HTR-8/SVneo (cell line): Measurements from ENCODE around the gene CEP44.
"Not testable (repeated sequence)": the region's sequence is repeated elsewhere in the genome, so short reads cannot be mapped to it uniquely, and the experiment has no call there.

Experiments used
- DNase-seq: peaks from one replicate; pipeline ENCODE4 v3.0.0; 2011; ENCODE audit warnings: low spot score, mixed read lengths; ENCODE audit not compliant: insufficient read length
- FAIRE-seq: peaks from 2 replicates; lab custom pipeline; 2011; peaks lifted over from hg19 to GRCh38; lab: Jason Lieb, UNC

CEP44 gene, protein sequence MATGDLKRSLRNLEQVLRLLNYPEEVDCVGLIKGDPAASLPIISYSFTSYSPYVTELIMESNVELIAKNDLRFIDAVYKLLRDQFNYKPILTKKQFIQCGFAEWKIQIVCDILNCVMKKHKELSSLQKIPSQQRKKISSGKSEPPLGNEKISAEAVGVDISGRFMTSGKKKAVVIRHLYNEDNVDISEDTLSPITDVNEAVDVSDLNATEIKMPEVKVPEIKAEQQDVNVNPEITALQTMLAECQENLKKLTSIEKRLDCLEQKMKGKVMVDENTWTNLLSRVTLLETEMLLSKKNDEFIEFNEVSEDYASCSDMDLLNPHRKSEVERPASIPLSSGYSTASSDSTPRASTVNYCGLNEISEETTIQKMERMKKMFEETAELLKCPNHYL

DNA sequence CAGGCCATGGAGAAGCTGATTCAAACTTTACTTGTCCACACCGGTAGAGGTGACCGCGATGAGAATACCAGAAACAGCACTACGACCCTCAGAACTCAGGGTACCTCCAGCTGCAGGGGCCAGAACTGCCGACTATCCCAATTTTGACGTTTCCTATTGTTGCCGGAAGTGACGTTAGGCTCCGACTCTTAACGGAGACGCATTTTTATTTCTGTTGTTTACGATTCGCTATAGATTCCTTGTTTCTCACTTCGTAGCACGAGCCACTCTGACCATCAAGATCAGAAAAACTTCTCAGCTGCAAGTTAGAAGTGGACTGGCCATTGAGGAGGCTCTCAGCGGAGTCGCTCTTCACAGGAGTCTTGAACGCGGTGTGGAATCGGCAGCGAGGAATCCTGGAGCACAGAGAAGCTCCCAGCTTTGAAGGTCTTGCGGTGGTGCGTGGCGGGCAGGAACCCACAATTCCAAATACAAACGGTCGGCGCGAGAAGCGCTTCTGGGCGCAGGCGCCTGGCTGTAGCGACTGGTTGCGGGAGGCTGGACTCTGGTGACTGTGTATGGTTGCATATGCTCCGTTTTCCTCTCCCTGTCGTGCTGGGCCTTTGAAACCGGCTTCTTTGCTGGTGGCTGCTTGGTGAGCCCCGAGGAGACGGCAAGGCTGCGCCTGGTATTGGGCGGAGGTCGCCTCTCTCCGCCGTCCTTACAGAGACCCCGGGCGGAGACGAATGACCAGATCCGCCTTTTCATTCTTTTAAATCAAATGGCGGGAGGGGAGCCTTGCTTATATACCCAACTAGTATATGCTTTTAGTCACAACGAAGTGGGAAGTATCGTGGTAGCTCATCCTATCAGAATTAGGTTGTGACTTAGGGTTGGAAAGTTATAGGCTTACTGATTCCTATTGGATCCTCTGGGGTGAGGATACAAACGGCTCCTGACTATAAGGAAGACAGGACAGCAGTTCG is at the start of gene CEP44, which contains the start of gene FBXO8:
TSS of gene CEP44 (plus strand) at position 405 of the 965 bp plus-strand sequence. CDS start 15,211 bp downstream, outside the sequence.
TSS of gene FBXO8 (minus strand) at position 161 of the 965 bp plus-strand sequence. CDS start 20,575 bp downstream, outside the sequence.
- FAIRE-seq = no peak
- DNase-seq = peak; percentile 62

DNA sequence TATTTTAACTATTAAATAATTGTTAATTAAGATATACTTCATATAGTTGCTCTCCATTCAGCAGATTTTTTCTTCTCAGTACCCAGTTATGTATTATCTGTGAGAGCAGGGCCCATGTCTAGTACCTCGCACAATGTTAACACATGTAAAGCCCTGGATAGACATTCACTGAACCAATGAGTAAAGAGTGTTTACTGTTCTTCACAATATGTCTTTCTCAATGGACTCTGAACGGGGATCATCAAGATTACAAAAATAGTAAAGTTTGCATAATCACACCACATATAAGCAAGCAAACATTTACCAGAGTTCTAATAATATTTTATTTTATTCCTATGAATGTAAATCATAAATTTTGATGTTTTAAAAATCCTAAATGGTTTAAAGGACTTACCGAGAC is 47.4 kb upstream of the CEP44 start:
- FAIRE-seq = no peak
- DNase-seq = no peak

- FAIRE-seq (no peak), DNase-seq (no peak)
These were observed 42.5 kb upstream of the CEP44 start for GRCh38 chr4:174241162-174241561.

DNA sequence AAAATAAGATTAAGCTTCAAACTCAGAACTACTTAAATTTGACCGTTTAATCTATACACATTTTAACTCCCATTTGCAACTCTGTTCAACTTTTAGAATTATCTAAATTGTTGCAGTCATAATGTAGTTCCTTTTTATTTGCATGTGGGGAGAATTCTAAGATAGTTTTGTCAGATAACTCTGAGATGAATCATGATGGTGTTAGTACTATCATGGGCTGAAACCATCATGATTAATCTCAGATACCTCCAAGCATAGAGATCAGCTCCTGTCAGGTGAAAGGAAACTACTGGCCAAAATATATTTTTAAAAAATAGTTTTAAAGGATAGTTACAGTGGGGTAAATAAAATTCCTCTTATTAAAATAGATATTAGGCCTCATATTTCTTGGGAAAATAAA is 39.3 kb upstream of the CEP44 start:
- FAIRE-seq (no peak), DNase-seq (no peak)

GRCh38 chr4:174245714-174246113 is 38.0 kb upstream of the CEP44 start:
- DNase-seq = no peak
- no peak for FAIRE-seq

DNA sequence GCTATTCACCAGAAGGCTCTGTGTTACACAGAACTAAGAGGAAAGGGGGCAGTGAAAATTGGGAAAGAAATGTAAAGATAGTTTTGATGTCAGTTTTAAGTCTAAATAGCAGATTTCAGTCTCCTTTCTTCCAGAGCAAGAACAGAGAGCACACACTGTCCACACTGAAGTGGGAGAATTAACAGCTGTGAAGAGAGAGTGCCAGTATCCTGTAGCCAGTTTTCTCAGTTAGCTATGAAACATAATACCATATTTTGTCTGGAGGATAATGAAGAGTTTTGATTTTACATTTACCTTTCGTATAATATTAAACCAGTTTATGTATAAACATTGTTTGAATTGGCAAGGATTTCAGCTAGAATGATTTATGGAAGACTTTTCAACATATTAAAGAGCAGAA is 35.3 kb upstream of the CEP44 start:
- FAIRE-seq = no peak
- DNase-seq = no peak

- DNase-seq (no peak), FAIRE-seq (peak; percentile 72)
These were observed 31.3 kb upstream of the CEP44 start for GRCh38 chr4:174252412-174252811.

DNA sequence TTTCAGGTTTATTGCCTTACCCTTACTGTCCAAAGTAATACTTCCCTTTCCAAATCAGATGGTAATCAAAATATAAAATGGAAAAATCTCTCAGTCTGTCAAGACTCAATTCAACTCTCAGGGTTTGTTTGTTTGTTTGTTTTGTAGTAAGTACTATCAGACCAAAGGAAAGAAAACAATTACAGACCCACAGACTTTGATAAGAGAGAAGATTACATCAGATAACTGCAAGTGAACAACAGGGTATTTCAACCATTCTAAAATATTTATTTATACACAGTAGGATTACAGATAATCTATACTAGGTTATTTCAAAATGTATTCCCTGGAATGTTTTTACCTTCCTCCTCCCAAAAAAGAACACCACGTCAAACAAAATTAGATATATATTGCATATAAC is 29.1 kb upstream of the CEP44 start:
- FAIRE-seq = no peak
- DNase-seq = no peak

GRCh38 chr4:174255374-174255773 is 28.3 kb upstream of the CEP44 start:
- DNase-seq (no peak), FAIRE-seq (no peak)

DNA sequence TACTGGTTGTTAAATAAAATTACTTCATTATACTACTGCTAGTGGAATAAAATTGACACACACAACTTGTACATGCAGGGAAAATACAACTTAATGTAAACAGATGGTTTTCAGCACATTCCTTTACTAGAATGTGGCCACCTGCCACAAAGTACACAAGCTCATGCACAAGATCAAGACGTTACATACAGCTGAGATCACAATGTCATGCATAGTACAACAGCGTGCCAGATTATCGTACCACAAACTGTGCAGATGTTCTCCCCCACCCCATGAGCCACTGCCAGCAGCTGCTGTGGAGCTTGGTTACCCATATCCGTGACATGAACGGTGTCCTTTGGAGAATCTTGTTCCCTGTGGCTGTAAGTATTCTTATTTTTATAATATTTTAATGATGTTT is 27.9 kb upstream of the CEP44 start:
- FAIRE-seq (no peak), DNase-seq (no peak)

DNA sequence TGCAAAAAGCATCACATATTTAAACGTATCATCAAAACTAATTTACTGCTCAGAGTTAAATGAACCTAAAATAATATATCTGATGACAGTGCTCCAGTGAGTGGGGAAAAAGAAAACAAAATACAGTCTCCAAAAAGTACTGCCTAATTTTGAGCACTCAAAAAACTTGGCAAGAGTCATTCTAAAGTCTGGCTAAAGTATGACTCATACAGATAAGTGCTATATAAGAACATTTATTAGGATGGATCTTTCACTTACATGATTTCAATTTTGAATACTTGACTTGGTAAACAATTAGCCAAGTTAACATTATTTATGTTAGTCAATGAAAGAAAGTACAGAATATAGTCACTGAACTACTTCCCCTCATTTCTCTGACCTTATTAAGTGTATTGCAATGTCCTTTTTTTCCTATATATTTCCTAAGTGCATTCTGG is 27.4 kb upstream of the CEP44 start:
- FAIRE-seq = no peak
- DNase-seq = no peak

GRCh38 chr4:174259580-174259979 is 24.1 kb upstream of the CEP44 start:
- no peak for DNase-seq
- FAIRE-seq = no peak

DNA sequence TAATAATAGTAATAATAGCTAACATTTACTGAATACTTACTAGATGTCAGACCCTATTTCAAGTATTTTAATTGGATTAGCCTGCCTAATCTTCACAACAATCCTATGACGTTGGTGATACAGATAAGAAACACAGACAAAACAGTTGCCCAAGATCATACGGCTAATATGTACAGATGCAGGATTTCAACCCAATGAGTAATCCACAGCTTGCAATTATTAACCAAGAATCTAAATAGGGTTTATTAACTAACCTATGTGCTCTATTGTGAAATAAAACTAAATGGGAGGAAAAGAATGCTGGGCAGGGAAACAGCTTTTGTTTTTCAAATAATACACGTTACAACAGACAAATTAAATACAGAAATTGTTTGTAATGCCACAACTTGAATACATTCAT is 23.6 kb upstream of the CEP44 start:
- DNase-seq (no peak), FAIRE-seq (no peak)

DNA sequence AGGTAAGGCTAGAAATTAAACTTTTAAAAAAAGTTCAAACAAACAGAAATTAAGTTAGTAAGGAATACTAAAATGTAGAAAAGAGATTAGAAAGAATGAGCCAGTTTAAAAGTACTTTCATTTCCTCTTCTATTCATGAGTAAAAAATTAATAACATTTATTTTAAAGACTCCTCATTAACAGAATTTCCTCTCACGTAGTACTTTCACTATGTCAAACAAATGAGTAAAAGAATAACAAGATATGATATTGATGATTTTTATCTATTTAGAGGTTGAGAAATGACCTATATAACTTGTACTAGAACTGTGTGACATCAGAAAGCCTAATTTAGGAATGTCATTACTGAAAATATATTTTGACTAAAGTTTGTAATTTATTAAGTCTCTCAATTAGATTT is 22.3 kb upstream of the CEP44 start:
- DNase-seq, FAIRE-seq: not testable (repeated sequence)

GRCh38 chr4:174262624-174263444 is 20.9 kb upstream of the CEP44 start:
- FAIRE-seq = peak; percentile 42
- no peak for DNase-seq

DNA sequence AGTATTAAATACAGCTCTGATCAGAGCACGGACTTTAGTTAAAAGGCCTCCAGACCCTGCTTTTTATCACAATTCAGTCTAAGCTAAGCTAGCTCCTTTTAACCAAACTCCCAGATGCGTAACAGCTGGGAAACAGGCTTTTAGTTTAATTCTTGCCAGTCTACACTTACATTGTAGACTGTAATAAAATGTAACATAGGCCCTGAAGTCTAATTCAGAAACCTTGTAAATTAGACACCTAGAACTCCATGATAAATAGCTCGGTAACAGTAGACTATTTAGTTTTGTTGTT is 20.3 kb upstream of the CEP44 start:
- DNase-seq (no peak), FAIRE-seq (no peak)

- DNase-seq (no peak), FAIRE-seq (no peak)
These were observed 17.8 kb upstream of the CEP44 start for GRCh38 chr4:174265916-174266315.

GRCh38 chr4:174266416-174266815 is 17.3 kb upstream of the CEP44 start:
- DNase-seq (no peak), FAIRE-seq (no peak)

GRCh38 chr4:174273930-174274329 is 9.8 kb upstream of the CEP44 start:
- no peak for FAIRE-seq
- no peak for DNase-seq

DNA sequence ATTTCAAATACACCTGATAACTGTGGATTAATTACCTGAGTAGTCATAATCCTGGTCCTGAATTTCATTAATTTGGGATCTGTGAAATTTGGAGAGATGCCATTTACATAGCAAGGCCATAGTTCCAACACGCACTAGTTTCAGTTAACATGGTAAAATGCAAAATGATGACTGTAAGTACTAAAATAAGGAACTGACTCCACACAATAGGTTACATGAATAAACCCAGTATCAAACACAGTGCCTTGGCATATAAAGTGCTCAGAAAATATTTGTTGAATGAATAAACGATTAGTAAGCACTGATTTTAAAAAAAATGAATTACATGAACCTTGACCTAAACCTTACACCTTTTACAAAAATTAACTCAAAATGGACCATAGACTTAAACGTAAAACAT is 9.3 kb upstream of the CEP44 start:
- DNase-seq (no peak), FAIRE-seq (no peak)
